ENCODE data around the gene HMCN2.
A peak's percentile ranks its signal among the peaks of the same experiment; 100 is the strongest.
"Not testable (repeated sequence)": the region's sequence is repeated elsewhere in the genome, so short reads cannot be mapped to it uniquely, and the experiment has no call there.

HMCN2 gene

GRCh38 chr9:130240410-130241197 lies 25.0 kb upstream of the HMCN2 start:
- peak; percentile 68 for DNase-seq (ENCODE audit: low read depth, low spot score)

- no peak for DNase-seq (ENCODE audit: low read depth, low spot score)
These were observed 24.4 kb upstream of the HMCN2 start for GRCh38 chr9:130241198-130241535.

GRCh38 chr9:130242270-130243014 lies 23.1 kb upstream of the HMCN2 start:
- DNase-seq (ENCODE audit: low read depth, low spot score), result no peak

- DNase-seq (ENCODE audit: low read depth, low spot score), result peak; percentile 54
These were observed 22.3 kb upstream of the HMCN2 start for GRCh38 chr9:130243015-130243881.

- no peak for DNase-seq (ENCODE audit: low read depth, low spot score)
These were observed 21.7 kb upstream of the HMCN2 start for GRCh38 chr9:130243882-130244170.

GRCh38 chr9:130244548-130245165 lies 20.9 kb upstream of the HMCN2 start:
- DNase-seq (ENCODE audit: low read depth, low spot score), result no peak

GRCh38 chr9:130245474-130245873 lies 20.1 kb upstream of the HMCN2 start:
- no peak for DNase-seq (ENCODE audit: low read depth, low spot score)

- DNase-seq (ENCODE audit: low read depth, low spot score), result no peak
These were observed 19.4 kb upstream of the HMCN2 start for GRCh38 chr9:130246126-130246525.

- DNase-seq (ENCODE audit: low read depth, low spot score), result no peak
These were observed 10.6 kb upstream of the HMCN2 start for GRCh38 chr9:130254747-130255630.

GRCh38 chr9:130255631-130256134 lies 9.9 kb upstream of the HMCN2 start:
- no peak for DNase-seq (ENCODE audit: low read depth, low spot score)

GRCh38 chr9:130256644-130257043 lies 8.9 kb upstream of the HMCN2 start:
- no peak for DNase-seq (ENCODE audit: low read depth, low spot score)

- DNase-seq (ENCODE audit: low read depth, low spot score), result not testable (repeated sequence)
These were observed 7.4 kb upstream of the HMCN2 start for GRCh38 chr9:130258137-130258536.

GRCh38 chr9:130259044-130259443 lies 6.5 kb upstream of the HMCN2 start:
- DNase-seq (ENCODE audit: low read depth, low spot score), result no peak

GRCh38 chr9:130260816-130261765 lies 4.5 kb upstream of the HMCN2 start:
- no peak for DNase-seq (ENCODE audit: low read depth, low spot score)

- DNase-seq (ENCODE audit: low read depth, low spot score), result no peak
These were observed 3.4 kb upstream of the HMCN2 start for GRCh38 chr9:130262061-130262745.

GRCh38 chr9:130262771-130263170 lies 2.8 kb upstream of the HMCN2 start:
- no peak for DNase-seq (ENCODE audit: low read depth, low spot score)

GRCh38 chr9:130263601-130264413 lies 1.8 kb upstream of the HMCN2 start:
- no peak for DNase-seq (ENCODE audit: low read depth, low spot score)
